GM12892 (cell line): ENCODE data around the gene HABP4.

Experiments used
- POLR2A ChIP-seq: IDR thresholded peaks from 2 replicates; pipeline ENCODE4 v1.6.1; 2011; ENCODE audit warnings: low read depth, low read length, control low read depth
- POLR2AphosphoS5 ChIP-seq: IDR thresholded peaks from 2 replicates; pipeline ENCODE4 v1.6.1; 2011; ENCODE audit warnings: low read depth, low read length, control low read depth
- TAF1 ChIP-seq: IDR thresholded peaks from 2 replicates; pipeline ENCODE4 v1.6.1; 2011; ENCODE audit warnings: low read depth, mild to moderate bottlenecking, control low read depth, low read length, borderline replicate concordance

GRCh38 chr9:96510258-96510657 lies 60.3 kb downstream of the HABP4 start:
- TF ChIP-seq POLR2AphosphoS5, result no peak
- TF ChIP-seq POLR2A, result no peak
- TF ChIP-seq TAF1, result no peak
